NCI-H526 (cell line): ENCODE measurements around the gene SOX13.
A peak's percentile ranks its signal among the peaks of the same experiment; 100 is the strongest.

Experiments used
- DNase-seq, 2 experiments: peaks; one replicate each; lab custom pipeline; 2025; lab: John Stamatoyannopoulos, UW

The SOX13 gene

DNA sequence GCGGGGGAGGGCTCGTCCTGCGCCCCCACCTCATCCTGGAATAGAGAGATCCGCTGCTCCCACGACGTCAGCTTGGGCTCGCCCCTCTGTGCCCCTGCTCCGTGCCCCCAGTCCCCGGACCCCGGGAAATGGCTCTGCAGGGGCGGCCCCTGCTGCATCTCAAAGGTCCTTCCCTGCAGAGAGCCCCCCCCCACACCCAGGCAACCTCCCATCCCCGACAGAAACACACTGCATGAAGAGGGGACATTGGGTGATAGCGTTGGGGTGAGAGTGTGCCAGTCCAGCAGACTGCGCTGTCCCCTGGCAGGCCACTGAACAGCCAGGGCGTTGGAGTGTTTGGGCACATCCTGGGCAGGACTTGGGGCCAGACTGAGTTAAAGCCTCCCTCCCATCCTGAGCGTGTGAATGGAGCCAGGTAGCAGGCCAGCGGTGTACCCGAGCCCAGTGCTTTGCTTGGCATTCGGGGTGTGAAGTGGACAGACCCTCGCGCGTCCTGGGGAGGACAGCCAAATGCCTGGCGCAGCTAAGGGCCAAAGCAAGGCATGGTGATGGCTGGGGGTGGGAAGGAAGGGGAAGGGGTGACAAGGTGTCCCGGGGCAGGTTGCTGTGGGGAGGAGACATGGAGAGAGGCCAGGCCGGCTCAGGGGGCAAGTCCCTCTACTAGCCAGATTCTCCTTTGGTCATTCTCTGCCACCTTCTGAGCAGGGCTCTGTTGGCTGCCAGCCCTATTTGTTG is 79.6 kb downstream of the SOX13 start:
- peak in 1 of 2 experiments; percentile 47 for DNase-seq

DNA sequence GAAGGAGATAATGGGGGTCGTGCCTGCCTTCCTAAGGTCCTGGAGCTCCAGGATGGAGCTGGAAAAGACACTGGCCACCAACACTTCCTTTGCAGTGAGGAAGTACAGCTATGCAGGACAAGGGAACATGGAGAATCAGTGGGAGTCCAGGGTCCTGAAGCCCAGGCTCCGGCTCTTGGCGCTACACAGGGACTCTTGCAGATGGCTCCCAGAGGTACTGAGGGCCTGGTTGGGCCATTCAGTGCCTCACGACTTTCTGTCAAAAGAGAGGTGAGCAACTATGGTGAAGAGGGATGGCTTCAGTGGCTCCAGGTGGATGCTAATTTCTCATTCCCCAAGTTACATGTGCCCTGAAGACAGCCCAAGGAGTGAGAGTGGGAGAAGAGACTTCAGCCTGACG is 80.8 kb downstream of the SOX13 start:
- DNase-seq = no peak

DNA sequence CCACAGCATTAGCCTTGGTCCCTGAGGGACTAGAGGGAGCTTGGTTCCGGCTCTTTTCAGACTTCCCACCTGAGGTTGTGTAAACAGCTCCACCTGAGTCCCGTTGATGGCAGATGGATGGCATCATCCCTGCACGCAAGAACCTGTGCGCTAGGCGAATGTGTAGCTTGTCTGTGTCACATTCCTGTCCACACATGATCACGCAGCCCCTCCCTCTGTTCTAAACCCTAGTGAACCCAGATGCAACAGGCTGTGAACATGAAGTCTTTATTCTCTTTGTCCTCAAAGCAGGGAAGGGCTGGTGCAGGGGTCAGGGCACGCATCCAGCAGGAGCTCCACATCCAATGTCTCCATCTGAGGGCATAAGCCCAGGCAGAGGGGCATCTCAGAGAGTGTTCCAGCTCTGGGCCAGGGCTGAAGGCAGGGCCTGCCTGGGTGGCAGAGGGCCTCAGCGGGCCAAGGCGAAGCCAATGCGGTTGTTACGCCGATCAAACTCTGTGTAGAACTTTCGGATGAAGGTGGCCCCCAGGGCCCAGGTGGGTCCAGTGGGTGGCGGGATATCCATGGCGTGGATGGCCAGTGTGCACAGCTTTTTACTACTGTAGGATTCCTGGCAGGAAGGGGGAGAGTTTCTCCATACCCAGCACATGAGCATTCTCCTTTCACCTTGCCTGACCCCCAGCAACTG is 81.8 kb downstream of the SOX13 start:
- no peak for DNase-seq

DNA sequence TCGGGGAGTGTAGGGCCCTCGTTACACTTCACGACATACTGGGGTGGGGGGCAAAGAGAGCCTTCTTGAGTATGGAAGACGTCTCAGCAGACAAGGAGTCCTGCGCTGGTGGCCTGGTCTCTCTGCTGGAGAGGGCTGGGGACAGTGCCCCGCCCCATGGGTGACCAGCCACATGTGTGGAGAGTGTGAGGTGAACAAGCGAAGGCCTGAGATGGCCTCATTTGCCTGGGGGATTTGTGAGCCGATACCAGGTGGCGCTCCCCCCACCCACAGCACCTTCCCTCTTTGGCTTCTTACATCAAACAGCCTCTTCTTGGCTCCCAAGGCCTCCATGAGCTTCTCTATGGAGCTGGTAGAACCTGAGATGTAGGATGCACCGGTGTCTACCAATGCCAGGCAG is 83.0 kb downstream of the SOX13 start:
- no peak for DNase-seq

DNA sequence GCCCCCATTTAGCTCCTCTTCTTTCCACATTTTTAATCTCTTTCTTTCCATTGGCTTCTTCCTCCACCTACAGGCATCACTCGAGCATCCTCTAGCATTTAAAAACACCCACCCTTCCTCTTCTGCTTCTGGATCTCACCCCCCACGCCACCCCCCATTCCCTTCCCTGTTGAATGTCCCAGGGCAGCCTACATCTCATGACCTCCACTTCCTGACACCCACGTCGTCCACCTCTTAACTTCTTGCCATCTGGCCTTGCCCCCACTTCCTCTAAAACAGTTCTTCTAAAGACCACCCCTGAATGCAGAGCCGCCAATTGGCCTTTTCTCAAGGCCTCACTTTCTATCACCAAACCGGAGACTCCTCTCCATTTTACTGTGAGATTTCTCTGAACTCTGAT is 85.0 kb downstream of the SOX13 start:
- DNase-seq = no peak

DNA sequence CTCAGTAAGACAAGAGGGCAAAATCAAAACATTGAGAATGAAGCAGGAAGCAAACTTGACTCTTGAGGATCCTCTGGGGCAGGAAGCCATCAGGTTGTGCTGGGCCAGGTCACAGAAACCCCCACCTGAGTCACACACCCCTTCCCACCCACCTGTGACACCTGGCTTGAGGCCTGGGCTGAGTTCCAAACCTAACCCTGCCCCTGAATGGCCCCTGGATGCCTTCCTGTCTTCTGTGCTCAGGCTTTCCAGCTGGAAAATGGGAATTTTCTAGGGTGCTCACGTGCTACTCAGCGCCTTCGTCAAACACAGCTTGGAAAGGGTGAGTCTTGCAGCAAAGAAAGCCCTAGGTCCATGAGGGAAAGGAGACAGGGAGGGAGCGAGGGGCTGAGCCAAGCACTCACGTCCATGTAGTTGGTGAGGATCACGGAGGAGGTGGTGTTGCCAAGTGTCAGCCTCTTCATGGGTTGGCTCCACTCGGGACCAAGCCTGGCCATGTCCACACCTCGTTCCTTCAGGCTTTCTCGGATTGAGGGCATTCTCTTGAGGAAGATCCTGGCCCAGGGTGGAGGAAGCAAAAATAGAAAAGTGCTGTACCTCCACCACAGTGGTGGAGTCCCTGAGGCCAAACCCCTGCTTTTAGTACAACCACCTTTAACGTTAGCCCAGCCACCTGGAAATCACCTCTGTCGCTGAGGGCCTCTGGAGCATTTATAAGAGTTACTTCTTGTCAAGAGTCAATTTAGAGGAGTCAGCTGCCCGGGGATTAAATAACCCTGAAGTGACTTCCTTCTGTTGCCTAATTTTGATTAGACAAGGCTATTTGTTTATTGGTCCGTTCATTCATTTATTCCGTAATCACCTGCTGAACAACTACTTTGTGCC is 88.9 kb downstream of the SOX13 start:
- DNase-seq = no peak

DNA sequence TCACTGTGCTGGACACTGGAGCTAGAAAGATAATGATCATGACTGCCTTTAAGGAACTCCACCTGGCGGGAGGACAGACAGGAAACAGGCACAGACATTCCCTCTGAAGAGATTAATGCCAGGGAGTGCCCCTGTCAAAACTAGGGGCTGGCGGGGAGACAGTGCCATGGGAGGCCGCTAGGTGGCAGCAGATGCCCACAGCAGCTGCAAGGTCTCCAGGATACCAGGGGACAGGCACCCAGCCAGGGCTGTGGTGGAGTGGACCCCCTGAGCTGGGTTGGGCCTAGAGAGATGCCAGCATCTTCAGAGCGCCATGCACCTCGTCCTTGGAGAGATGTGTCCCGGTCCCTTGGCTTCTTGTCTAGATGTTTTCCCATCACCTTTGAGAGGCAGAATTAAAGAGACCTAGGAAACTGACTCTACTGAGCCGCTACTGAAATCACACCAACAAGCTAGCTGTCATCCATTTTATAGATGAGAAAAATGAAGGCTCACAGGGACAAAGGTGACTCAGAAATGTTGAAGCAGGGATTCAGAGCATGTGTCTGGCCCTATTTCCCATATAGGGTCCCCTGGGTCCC is 89.7 kb downstream of the SOX13 start:
- DNase-seq = peak; percentile 72 to 85

DNA sequence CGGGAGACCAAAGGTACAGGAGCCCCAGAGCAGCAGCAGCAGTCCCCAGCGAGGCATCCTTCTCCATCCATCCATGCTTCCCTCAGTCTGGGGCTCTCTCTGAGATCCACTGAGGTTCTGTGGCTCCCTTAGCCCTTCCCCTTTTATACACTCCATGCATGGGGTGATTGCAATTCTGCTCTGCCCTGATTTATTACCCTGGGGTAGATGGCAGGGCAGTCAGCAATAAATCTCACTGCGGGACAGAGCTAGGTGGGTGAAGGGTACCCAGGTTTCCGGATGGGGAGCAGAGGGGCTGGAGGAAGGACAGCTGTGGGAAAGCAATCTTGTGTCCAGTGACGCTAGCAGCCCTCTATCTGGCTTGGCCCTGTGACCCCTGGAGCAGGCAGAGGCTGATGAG is 93.3 kb downstream of the SOX13 start, which contains the start of gene REN:
Gene REN (minus strand): TSS at position 119 of the 400 bp plus-strand sequence. CDS start 44 bp downstream, at position 75.
- DNase-seq = no peak

DNA sequence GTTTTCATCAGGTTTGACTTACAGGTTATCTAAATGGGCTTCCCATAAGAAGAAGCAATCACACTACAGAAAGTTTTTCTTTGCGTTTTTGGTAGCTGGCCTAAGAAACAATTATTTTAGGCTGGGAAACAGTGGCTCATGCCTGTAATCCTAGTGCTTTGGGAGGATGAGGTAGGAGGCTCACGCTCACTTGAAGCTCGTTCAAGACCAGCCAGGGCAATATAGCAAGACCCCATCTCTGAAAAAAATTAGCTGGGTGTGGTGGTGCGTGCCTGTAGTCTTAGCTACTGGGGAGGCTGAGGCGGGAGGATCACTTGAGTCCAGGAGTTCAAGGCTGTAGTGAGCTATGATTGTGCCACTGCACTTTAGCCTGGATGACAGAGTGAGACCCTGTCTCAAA is 94.8 kb downstream of the SOX13 start:
- DNase-seq = no peak

DNA sequence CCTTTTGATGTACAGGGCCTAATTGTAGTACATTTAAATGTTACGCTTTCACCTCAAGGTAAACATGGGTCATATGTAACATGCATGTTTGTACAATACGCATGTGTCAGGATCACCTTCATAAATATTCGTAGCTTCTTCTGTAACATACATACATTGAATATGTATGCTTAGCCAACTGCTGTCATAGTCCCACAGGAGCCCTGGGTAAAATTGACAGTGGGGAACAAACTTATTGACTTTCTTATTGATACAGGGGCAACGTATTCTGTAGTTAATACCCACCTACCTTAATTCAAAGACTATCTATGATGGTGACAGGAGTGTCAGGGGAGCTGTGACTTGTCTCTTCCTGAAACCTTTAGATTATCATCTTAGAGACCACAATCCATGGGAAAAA is 96.9 kb downstream of the SOX13 start:
- no peak for DNase-seq

DNA sequence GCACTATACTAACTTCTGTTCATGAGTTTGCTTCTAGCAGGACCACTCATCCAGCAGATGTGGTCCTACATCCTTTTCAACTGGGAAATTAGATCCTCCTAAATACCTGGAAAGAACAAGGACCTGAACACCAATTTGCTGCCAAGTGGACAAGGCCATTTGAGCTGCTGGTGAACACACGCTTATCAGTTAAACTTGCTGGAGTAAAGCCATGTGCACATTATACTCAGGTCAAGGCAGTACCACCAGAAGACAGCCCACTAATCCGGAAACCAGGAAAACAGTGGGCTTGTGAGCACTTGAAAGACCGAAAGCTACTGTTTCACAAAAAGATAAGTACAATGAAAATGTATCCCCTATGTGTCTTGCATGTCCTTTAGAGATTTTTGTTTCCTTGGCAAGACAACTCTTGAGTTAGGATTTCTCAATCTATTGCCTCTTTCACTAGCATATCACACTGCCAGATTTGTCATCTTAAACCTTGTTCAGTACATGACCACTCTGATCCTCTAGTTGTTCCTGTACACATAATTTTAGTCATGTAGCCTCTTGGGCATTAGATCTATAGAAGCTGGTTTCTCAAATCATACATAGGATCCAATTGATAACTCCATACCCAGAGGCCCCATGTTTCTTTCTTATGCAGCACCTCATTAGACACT is 97.7 kb downstream of the SOX13 start:
- no peak for DNase-seq

DNA sequence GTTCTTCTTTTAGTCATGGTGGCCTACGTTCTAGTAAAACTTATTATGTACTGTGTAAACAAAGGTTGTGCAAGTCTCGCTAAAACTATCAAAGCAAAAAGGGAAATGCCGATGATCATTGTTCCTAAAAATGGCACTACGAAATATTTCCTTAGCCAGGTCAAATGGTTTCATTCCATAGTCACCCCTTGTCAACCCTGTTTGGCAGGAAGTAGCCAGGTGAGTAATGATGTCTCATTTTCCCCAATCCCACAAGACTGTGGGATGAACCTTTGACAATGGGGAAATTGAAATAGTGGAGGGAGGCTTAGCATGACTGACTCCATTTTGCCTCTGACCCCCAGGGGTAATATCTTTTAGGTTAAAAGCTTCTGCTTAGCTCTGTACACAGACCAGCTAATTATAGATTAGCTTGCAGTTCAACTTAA is 98.8 kb downstream of the SOX13 start:
- DNase-seq = no peak

DNA sequence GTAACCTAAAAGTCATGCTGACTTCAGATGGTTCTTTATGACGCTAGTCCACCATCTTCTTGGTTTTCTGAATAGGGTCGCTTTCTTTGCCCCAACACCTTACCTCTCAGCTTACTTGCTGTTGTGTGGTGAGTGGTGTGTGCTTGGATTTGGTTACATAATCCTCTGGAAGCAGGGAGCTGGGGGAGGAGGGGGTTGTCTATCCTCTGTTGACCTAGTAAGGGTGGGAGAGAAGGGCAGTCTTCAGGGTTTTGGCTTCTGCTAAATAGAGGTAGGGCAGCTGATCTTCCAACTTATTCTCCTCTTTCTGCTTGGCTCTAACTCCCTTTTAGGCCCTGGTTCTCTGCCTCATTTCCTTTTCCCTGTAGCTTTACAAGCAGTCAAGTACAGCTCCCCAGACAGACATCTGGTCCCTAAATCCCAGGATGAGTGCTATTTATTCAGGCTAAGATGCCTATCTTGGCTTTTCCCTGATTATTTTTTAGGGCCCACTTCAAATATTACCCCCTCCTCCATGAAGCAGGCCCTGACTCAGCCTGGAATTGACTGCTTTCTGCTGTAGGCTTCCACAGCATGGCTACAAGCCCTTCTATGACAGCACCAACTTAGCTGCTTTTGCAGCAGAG is 99.6 kb downstream of the SOX13 start:
- DNase-seq = no peak

DNA sequence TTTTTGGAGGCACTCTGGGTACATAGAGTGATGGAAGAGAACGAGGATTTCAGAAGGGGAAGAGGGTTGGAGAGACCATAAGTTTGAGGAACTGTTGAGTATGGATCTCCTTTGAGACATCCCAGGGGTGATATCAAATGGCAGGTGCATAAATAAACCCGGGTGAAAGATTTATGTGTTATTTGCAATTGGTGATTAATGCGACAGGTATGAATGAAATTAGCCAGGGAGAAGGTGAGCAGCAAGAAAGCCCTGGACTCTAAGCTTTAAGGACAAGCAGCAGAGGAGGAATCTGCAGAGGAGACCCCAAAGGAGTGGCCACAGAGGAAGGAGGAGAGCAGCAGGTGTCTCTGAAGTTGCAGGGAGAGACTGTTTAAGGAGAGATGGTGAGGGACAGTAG is 102.0 kb downstream of the SOX13 start:
- DNase-seq = no peak

DNA sequence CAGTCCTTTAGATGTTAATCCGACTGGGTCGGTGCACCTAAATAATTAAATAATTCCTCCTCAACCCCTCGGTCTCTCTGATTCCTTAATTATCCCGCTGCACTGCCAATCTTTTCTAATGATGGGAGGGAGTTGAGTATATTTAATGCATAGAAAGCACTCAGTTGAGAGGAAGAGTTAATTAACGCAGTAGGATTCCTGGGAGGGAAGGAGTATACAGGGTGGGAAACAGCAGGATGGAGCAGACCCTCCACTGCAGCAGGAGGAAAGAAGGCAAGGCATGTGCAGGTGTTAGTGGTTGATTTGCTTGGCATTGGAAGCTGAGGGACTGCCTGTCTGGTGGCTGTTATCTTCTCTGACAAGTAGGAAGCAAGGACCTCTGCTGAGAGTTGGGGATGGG is 103.1 kb downstream of the SOX13 start:
- DNase-seq = no peak

DNA sequence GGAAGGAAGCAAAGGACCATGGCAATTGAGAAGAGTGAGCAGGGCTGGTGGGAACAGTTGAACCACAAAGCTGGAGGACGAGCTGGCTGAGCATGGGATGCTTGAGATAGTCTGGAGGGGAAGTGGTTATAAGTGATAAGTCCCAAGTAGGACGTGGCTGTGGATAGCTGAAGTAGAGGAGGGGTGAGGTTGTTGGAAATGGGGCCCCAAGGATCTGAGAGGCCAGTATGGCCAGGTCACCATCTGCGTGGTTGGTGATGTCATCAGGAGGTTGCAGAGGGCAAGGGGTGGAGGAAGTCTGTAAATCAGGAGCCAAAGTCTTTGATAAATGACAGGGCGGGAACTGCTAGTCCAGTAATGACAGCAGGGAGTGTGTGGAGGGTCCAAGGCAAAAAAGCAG is 104.2 kb downstream of the SOX13 start:
- DNase-seq = no peak
